CD14-positive monocyte (primary cell): ENCODE measurements around the gene C9orf85. TPM values are rescaled to one million over a fixed set of nuclear protein-coding genes. Genes with fewer than 3 reads are reported as not detected.
A peak's percentile ranks its signal among the peaks of the same experiment; 100 is the strongest.

Experiments used
- DNase-seq, 3 donors: peaks; one replicate each; pipeline ENCODE4 v3.0.0-alpha.2; 2011 to 2022
- H2AFZ ChIP-seq: 2 replicates; pipeline ENCODE4 v1.6.0; 2012; ENCODE audit warnings: mild to moderate bottlenecking, low read depth, low read length, inconsistent platforms; ENCODE audit not compliant: insufficient read depth, poor library complexity, severe bottlenecking
- H3K27ac ChIP-seq, 2 donors: 1 replicate in 1 of 2; 2 replicates in 1 of 2; pipeline ENCODE4 v1.5.1; 2012 to 2013; ENCODE audit warnings: low read length in 2 of 2, control low read depth in 1 of 2, inconsistent platforms in 1 of 2, low read depth in 1 of 2, mild to moderate bottlenecking in 1 of 2
- H3K27me3 ChIP-seq, 2 donors: one replicate each; pipeline versions ENCODE4 v1.6.0 to v1.6.1; 2011 to 2013; ENCODE audit warnings: low read length in 2 of 2; ENCODE audit not compliant: control insufficient read depth in 2 of 2, insufficient read depth in 2 of 2
- H3K36me3 ChIP-seq, 2 donors: replicated peaks in 1 of 2; 1 replicate in 1 of 2; 2 replicates in 1 of 2; pipeline versions ENCODE4 v1.5.1 to v1.6.1; 2012 to 2013; ENCODE audit warnings: low read length in 2 of 2, control low read depth in 1 of 2, inconsistent platforms in 1 of 2, mild to moderate bottlenecking in 1 of 2; ENCODE audit not compliant: insufficient read depth in 2 of 2, control insufficient read depth in 1 of 2
- H3K4me1 ChIP-seq, 2 donors: 1 replicate in 1 of 2; 2 replicates in 1 of 2; pipeline versions ENCODE4 v1.5.1 to v1.6.1; 2012 to 2013; ENCODE audit warnings: low read length in 2 of 2, control low read depth in 1 of 2, inconsistent platforms in 1 of 2, mild to moderate bottlenecking in 1 of 2, moderate library complexity in 1 of 2; ENCODE audit not compliant: insufficient read depth in 2 of 2, control insufficient read depth in 1 of 2
- H3K4me2 ChIP-seq: replicated peaks from 2 replicates; pipeline ENCODE3; 2012; ENCODE audit warnings: low read length, moderate library complexity, mild to moderate bottlenecking; ENCODE audit not compliant: poor library complexity, severe bottlenecking; ENCODE audit errors: extremely low read depth
- H3K4me3 ChIP-seq, 3 experiments: fragments of 200-600 bp in 1 of 3; sonication (generic) in 1 of 3; replicated peaks in 1 of 3; 1 replicate in 2 of 3; 2 replicates in 1 of 3; pipeline ENCODE4 v1.5.1; 2011 to 2013; ENCODE audit warnings: low read length in 3 of 3, mild to moderate bottlenecking in 3 of 3, control low read depth in 2 of 3, low read depth in 2 of 3, inconsistent platforms in 1 of 3, moderate library complexity in 1 of 3
- H3K79me2 ChIP-seq: 2 replicates; pipeline ENCODE4 v1.6.0; 2012; ENCODE audit warnings: mild to moderate bottlenecking, control low read depth, inconsistent platforms, low read length, moderate library complexity; ENCODE audit not compliant: insufficient read depth
- H3K9ac ChIP-seq: 2 replicates; pipeline ENCODE4 v1.6.0; 2017; ENCODE audit warnings: low read length, mild to moderate bottlenecking; ENCODE audit not compliant: insufficient read depth, poor library complexity, severe bottlenecking
- H3K9me3 ChIP-seq, 2 donors: replicated peaks in 1 of 2; 1 replicate in 1 of 2; 2 replicates in 1 of 2; pipeline versions ENCODE4 v1.5.1 to v1.6.1; 2012 to 2013; ENCODE audit warnings: low read length in 2 of 2, control low read depth in 1 of 2; ENCODE audit not compliant: control insufficient read depth in 1 of 2, insufficient read depth in 1 of 2
- H4K20me1 ChIP-seq: 2 replicates; pipeline ENCODE4 v1.6.0; 2012; ENCODE audit warnings: mild to moderate bottlenecking, low read length, control low read depth, moderate library complexity; ENCODE audit not compliant: insufficient read depth
- H3K27ac Mint-ChIP-seq, 7 donors: one replicate each; pipeline ENCODE4 v1.8.0; 2020; ENCODE audit warnings: mild to moderate bottlenecking in 7 of 7, mixed read lengths in 7 of 7, moderate library complexity in 6 of 7, inconsistent platforms in 2 of 7
- H3K27me3 Mint-ChIP-seq, 3 donors: one replicate each; pipeline ENCODE4 v1.8.0; 2021 to 2022; ENCODE audit warnings: low read depth in 3 of 3, mild to moderate bottlenecking in 3 of 3, mixed read lengths in 3 of 3, moderate library complexity in 3 of 3, inconsistent platforms in 1 of 3
- H3K36me3 Mint-ChIP-seq, 2 donors: one replicate each; pipeline ENCODE4 v1.8.0; 2020; ENCODE audit warnings: mixed read lengths in 2 of 2, inconsistent platforms in 1 of 2, mild to moderate bottlenecking in 1 of 2
- H3K4me1 Mint-ChIP-seq: one replicate; pipeline ENCODE4 v1.8.0; 2020; ENCODE audit warnings: mild to moderate bottlenecking, mixed read lengths
- H3K4me3 Mint-ChIP-seq, 2 donors: one replicate each; pipeline ENCODE4 v1.8.0; 2020; ENCODE audit warnings: mild to moderate bottlenecking in 2 of 2, mixed read lengths in 2 of 2, moderate library complexity in 1 of 2
- H3K9me3 Mint-ChIP-seq, 7 donors: one replicate each; pipeline ENCODE4 v1.8.0; 2020 to 2022; ENCODE audit warnings: mixed read lengths in 7 of 7, mild to moderate bottlenecking in 6 of 7, moderate library complexity in 6 of 7, inconsistent platforms in 2 of 7
- WGBS: methylation state at CpG from one replicate; pipeline ENCODE4 v1.1.5; 2013; ENCODE audit warnings: missing lambda C conversion rate; ENCODE audit not compliant: insufficient coverage; 5-methylcytosine and 5-hydroxymethylcytosine counted together
- intact Hi-C, 2 donors: fragments of 100-400 bp; cut with micrococcal nuclease; formaldehyde crosslinking; loops; one replicate each; pipeline versions ENCODE4 v1.15.0 to v1.15.1; 2023
- polyA plus RNA-seq, 3 donors: library from polyadenylated mRNA; depleted of rRNA in 1 of 3; unstranded in 2 of 3; stranded (reverse) in 1 of 3; fragments of 300-500 nt in 2 of 3; fragments of >200 nt in 1 of 3; fragmentation: Illumina TruSeq in 2 of 3; gene quantifications; 1 replicate in 2 of 3; 2 replicates in 1 of 3; pipeline ENCODE4 v1.2.3, GENCODE V29; 2012 to 2021
- TF ChIP-seq, protein P1 (sequence below): fragments of 200-600 bp; IDR thresholded peaks from one replicate; pipeline ENCODE4 v1.8.0; 2022; ENCODE audit warnings: antibody characterized with exemption, mild to moderate bottlenecking

C9orf85 gene
- polyA plus RNA-seq, 3 donors: 4.5 to 6.4 (median 5.4) TPM

DNA sequence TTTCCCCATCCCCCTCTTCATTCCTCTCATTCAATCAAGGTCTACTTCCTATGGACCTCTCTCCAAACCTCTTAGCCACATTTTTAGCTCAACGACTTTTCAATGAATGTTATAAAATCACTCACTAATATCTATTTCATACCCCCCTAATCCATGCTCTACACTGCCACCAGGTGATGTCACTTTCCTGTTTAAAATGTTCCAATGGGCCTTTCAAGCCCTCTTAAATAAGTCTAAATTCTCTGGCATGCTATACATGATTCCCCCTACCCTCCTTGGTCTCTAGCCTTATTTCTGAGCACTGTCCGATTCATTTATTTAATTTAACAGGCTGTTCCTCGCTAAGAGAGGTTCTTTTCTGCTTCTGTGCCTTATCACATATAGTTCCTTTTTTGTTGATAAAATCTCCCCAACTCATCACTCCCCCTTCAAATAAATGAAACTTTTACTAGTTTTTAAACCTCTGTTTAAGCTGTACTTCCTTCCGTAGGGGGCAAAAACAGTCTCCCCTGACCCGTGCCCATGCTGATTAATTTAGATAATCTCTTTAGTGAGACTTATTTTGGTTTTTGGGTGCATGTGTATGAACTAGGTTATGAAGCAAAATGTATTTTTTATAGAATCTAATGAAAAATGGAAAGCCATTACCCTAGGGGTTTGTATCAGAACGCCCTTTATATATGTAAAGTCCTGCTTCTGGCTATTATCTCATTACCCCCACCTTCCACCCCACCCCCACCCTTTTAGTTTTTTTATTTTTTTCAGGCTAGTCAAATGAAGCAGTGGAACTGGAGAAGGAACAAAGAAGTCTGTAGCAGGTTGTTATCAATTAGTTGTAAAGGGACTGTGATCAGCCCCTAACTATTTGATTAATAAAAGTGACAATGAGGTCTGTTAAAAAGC is 9.5 kb upstream of the C9orf85 start:
- H3K4me2 ChIP-seq: no peak overlapping the region
- H3K27me3 Mint-ChIP-seq: no peaks in the 10 kb centered on the region
- TF ChIP-seq, protein P1, sequence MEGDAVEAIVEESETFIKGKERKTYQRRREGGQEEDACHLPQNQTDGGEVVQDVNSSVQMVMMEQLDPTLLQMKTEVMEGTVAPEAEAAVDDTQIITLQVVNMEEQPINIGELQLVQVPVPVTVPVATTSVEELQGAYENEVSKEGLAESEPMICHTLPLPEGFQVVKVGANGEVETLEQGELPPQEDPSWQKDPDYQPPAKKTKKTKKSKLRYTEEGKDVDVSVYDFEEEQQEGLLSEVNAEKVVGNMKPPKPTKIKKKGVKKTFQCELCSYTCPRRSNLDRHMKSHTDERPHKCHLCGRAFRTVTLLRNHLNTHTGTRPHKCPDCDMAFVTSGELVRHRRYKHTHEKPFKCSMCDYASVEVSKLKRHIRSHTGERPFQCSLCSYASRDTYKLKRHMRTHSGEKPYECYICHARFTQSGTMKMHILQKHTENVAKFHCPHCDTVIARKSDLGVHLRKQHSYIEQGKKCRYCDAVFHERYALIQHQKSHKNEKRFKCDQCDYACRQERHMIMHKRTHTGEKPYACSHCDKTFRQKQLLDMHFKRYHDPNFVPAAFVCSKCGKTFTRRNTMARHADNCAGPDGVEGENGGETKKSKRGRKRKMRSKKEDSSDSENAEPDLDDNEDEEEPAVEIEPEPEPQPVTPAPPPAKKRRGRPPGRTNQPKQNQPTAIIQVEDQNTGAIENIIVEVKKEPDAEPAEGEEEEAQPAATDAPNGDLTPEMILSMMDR: no peak
- peaks cover 54% of the 10 kb centered on the region for H3K4me1 Mint-ChIP-seq
- peaks cover 2 to 4% of the 10 kb centered on the region in 2 donors for H3K36me3 ChIP-seq
- intact Hi-C loops: no loop called here
- no peak overlapping the region for H3K4me3 Mint-ChIP-seq
- peaks cover 10 to 27% of the 10 kb centered on the region in 2 donors for H3K36me3 Mint-ChIP-seq
- H3K9me3 ChIP-seq: no peaks in the 10 kb centered on the region
- peaks cover 99% of the 10 kb centered on the region for H3K79me2 ChIP-seq
- WGBS: 10% methylated on average over 2 of the region's 6 CpGs
- peak overlapping the region in 2 of 7 donors; percentile 4 to 28 for H3K27ac Mint-ChIP-seq
- H3K27me3 ChIP-seq: no peaks in the 10 kb centered on the region
- H4K20me1 ChIP-seq: peaks cover 84% of the 10 kb centered on the region
- no peaks in the 10 kb centered on the region for H3K9me3 Mint-ChIP-seq
- no peak overlapping the region for H3K9ac ChIP-seq
- no peak overlapping the region for H2AFZ ChIP-seq
- DNase-seq: no peak
- peaks cover 21 to 30% of the 10 kb centered on the region in 2 donors for H3K4me1 ChIP-seq
- peak overlapping the region in 1 of 2 donors; percentile 3 for H3K27ac ChIP-seq
- no peak overlapping the region for H3K4me3 ChIP-seq

DNA sequence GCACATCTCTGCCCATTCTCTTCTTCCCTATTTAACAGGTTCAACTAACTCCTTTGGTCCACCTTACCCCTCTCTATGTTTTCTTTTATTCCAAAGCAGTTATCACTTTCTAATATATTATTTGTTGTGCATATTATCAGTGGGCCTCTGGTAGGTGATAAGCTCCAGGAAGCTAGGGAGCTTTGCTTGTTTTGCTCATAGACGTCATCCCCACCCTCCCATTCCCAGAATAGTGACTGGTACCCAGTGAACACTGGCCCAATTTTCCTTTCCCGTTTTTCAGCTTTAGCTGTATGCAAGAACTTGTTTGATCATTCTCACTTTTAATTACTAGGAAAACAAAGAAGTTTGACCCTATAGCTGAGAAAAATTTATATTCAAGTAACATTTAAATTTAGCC is 7.4 kb upstream of the C9orf85 start:
- no peak overlapping the region for H3K4me2 ChIP-seq
- Mint-ChIP-seq H3K36me3 (peaks cover 10 to 23% of the 10 kb centered on the region in 2 donors), H3K4me1 (peaks cover 55% of the 10 kb centered on the region), H3K27ac (no peak overlapping the region), H3K27me3 (no peaks in the 10 kb centered on the region), H3K9me3 (no peaks in the 10 kb centered on the region), H3K4me3 (no peak overlapping the region)
- H3K27ac ChIP-seq: no peak overlapping the region
- peaks cover 9 to 24% of the 10 kb centered on the region in 2 donors for H3K4me1 ChIP-seq
- H3K4me3 ChIP-seq: no peak overlapping the region
- H3K27me3 ChIP-seq: no peaks in the 10 kb centered on the region
- peaks cover 84% of the 10 kb centered on the region for H4K20me1 ChIP-seq
- H3K9ac ChIP-seq: no peak overlapping the region
- intact Hi-C loops: no loop called here
- WGBS: no CpG with 5 or more reads among the region's 2 CpGs
- TF ChIP-seq, protein P1: no peak
- DNase-seq: no peak
- H2AFZ ChIP-seq: no peak overlapping the region
- peaks cover 2 to 4% of the 10 kb centered on the region in 2 donors for H3K36me3 ChIP-seq
- H3K79me2 ChIP-seq: peaks cover 99% of the 10 kb centered on the region
- no peaks in the 10 kb centered on the region for H3K9me3 ChIP-seq
